ENCODE results near the gene MKNK2. TPM values are rescaled to one million over a fixed set of nuclear protein-coding genes. Genes with fewer than 3 reads are reported as not detected.

Gene MKNK2
- total and polyA plus RNA-seq, 2 of the 13 experiments (the other 11 are each of a cell fraction or from before 2014, with no cell fraction given), result 44.9 to 112 TPM

- no peak for TF ChIP-seq ZNF740 (CRISPR knock-in tag; IDR thresholded peaks at IDR 0.05)
- peak; percentile 43; the same call in 1 of the 2 replicates for TF ChIP-seq MED1 (CRISPR knock-in tag; IDR thresholded peaks at IDR 0.05)
- no peak for TF ChIP-seq SOX5 (CRISPR knock-in tag; IDR thresholded peaks at IDR 0.05; ENCODE audit: borderline replicate concordance)
- TF ChIP-seq PRDM4 (CRISPR knock-in tag; IDR thresholded peaks at IDR 0.05; ENCODE audit: borderline replicate concordance), result no peak
- TF ChIP-seq HMGXB3 (CRISPR knock-in tag; IDR thresholded peaks at IDR 0.05; ENCODE audit: borderline replicate concordance), result peak; percentile 32; the same call in 1 of the 2 replicates
- no peak for TF ChIP-seq ZNF225 (CRISPR knock-in tag; IDR thresholded peaks at IDR 0.05)
- TF ChIP-seq HHEX (CRISPR knock-in tag; IDR thresholded peaks at IDR 0.05), result no peak
- TF ChIP-seq RAD21 (CRISPR knock-in tag; IDR thresholded peaks at IDR 0.05), result no peak
- no peak for TF ChIP-seq ATF7 (IDR thresholded peaks at IDR 0.05)
- no peak for TF ChIP-seq ATF7 (CRISPR knock-in tag; IDR thresholded peaks at IDR 0.05)
- no peak for TF ChIP-seq POLR2G (IDR thresholded peaks at IDR 0.05; ENCODE audit: low read depth, low read length)
- TF ChIP-seq ZNF512B (CRISPR knock-in tag; IDR thresholded peaks at IDR 0.05; ENCODE audit: borderline replicate concordance), result peak; percentile 80; the same call in 1 of the 2 replicates
- TF ChIP-seq RORA (CRISPR knock-in tag; IDR thresholded peaks at IDR 0.05), result no peak
- TF ChIP-seq TEAD3 (CRISPR knock-in tag; optimal IDR thresholded peaks at IDR 0.05; ENCODE audit: borderline replicate concordance), result no peak
- TF ChIP-seq ELK4 (CRISPR knock-in tag; IDR thresholded peaks at IDR 0.05; ENCODE audit: borderline replicate concordance), result no peak
- no peak for TF ChIP-seq ZNF530 (CRISPR knock-in tag; IDR thresholded peaks at IDR 0.05; ENCODE audit: low read depth)
- no peak for TF ChIP-seq MAFG (CRISPR knock-in tag; IDR thresholded peaks at IDR 0.05)
Observed at GRCh38 chr19:2064788-2065524, 13.9 kb upstream of the MKNK2 start (continued).

All from HepG2 (cell line).